Prostate gland (tissue), 2 donors: ENCODE results near the gene COX6A1.

Experiments
- CTCF ChIP-seq, 4 experiments: fragments of 200-600 bp in 2 of 4; fragments of 450-650 bp in 2 of 4; sonication (generic) in 2 of 4; IDR thresholded peaks; 1 replicate in 3 of 4; 2 replicates in 1 of 4; pipeline ENCODE4 v1.5.1; 2016 to 2019; ENCODE audit warnings: antibody characterized with exemption in 4 of 4, mild to moderate bottlenecking in 2 of 4, moderate library complexity in 2 of 4
- POLR2A ChIP-seq: fragments of 450-650 bp; IDR thresholded peaks from one replicate; pipeline ENCODE4 v1.6.1; 2016; ENCODE audit warnings: antibody characterized with exemption, mild to moderate bottlenecking
- POLR2AphosphoS5 ChIP-seq: sonication (generic); formaldehyde crosslinking; IDR thresholded peaks from one replicate; pipeline ENCODE4 v1.6.1; 2017; ENCODE audit warnings: antibody characterized with exemption

GRCh38 chr12:120406069-120406468 lies 31.8 kb upstream of the COX6A1 start:
- TF ChIP-seq POLR2A (no peak), CTCF (IDR thresholded peaks at IDR 0.05) (no peak), POLR2AphosphoS5 (peak; percentile 44)
